GM21619 (cell line): ENCODE results near the gene GATA3.

Experiments
- ATAC-seq: cut with Tn5 transposase; IDR thresholded peaks from one replicate; pipeline ENCODE4 v1.9.1; 2021; ENCODE audit not compliant: unreplicated experiment

Gene GATA3

GRCh38 chr10:8050556-8051108 is 3.9 kb upstream of the GATA3 start:
- ATAC-seq, result no peak

- no peak for ATAC-seq
These were observed 3.2 kb upstream of the GATA3 start for GRCh38 chr10:8051109-8051821.

GRCh38 chr10:8051851-8052257 is 2.6 kb upstream of the GATA3 start:
- ATAC-seq, result no peak

- ATAC-seq, result no peak
These were observed 2.0 kb upstream of the GATA3 start for GRCh38 chr10:8052341-8052955.

GRCh38 chr10:8052956-8053445 is 1.5 kb upstream of the GATA3 start:
- ATAC-seq, result no peak

GRCh38 chr10:8053446-8054243 is 843 bp upstream of the GATA3 start:
- ATAC-seq, result peak; percentile 53

GRCh38 chr10:8054244-8054493 is 319 bp upstream of the GATA3 start:
- ATAC-seq, result peak; percentile 7

- no peak for ATAC-seq
These were observed 1.2 kb downstream of the GATA3 start for GRCh38 chr10:8055420-8056349.

- ATAC-seq, result no peak
These were observed 1.9 kb downstream of the GATA3 start for GRCh38 chr10:8056378-8056777.

- ATAC-seq, result peak; percentile 31
These were observed 2.4 kb downstream of the GATA3 start for GRCh38 chr10:8056871-8057331.

GRCh38 chr10:8057636-8058273 is 3.3 kb downstream of the GATA3 start:
- ATAC-seq, result no peak

GRCh38 chr10:8058274-8059111 is 4.0 kb downstream of the GATA3 start:
- no peak for ATAC-seq

- no peak for ATAC-seq
These were observed 4.9 kb downstream of the GATA3 start for GRCh38 chr10:8059191-8059936.

- peak; percentile 45 for ATAC-seq
These were observed 5.7 kb downstream of the GATA3 start for GRCh38 chr10:8060010-8060703.

GRCh38 chr10:8060704-8061121 is 6.2 kb downstream of the GATA3 start:
- ATAC-seq, result no peak

GRCh38 chr10:8061274-8062211 is 7.1 kb downstream of the GATA3 start:
- ATAC-seq, result no peak
